Measurements from ENCODE around the gene TYMS. TPM values are rescaled to one million over a fixed set of nuclear protein-coding genes. Genes with fewer than 3 reads are reported as not detected.

The TYMS gene
- total and polyA plus RNA-seq, 2 donors (not counting 1 experiment from before 2014, with no cell fraction given), result 0.34 to 1.1 TPM

GRCh38 chr18:647304-647703 lies 10.1 kb upstream of the TYMS start:
- H3K36me3 ChIP-seq (replicated peaks in 1 of 2; ENCODE audit: control extremely low read depth in 1 of 2, control insufficient read depth in 1 of 2, extremely low read depth in 1 of 2, insufficient read depth in 2 of 2, low read length in 1 of 2), result no peaks in the 10 kb centered on the region
- no peak overlapping the region for H3K27ac ChIP-seq (ENCODE audit: low read length in 2 of 2)
- no peak for DNase-seq
- ATAC-seq (ENCODE audit: low read depth), result no peak
- no peaks in the 10 kb centered on the region for H3K9me3 ChIP-seq (ENCODE audit: control extremely low read depth in 1 of 3, control insufficient read depth in 2 of 3, insufficient read depth in 1 of 3, low read length in 2 of 3)
- no peaks in the 10 kb centered on the region for H3K9me3 Mint-ChIP-seq (ENCODE audit: insufficient read depth)
- TF ChIP-seq CTCF (IDR thresholded peaks at IDR 0.05), result no peak
- TF ChIP-seq EZH2 (IDR thresholded peaks at IDR 0.05; ENCODE audit: borderline replicate concordance, insufficient read depth, low read depth, low read length, poor library complexity, severe bottlenecking), result no peak
- no peak overlapping the region for H2AFZ ChIP-seq (ENCODE audit: insufficient read depth, low read depth, low read length, poor library complexity, severe bottlenecking)
- H3K4me1 ChIP-seq (ENCODE audit: control insufficient read depth in 2 of 2, insufficient read depth in 2 of 2, low read length in 2 of 2), result peaks cover 5 to 6% of the 10 kb centered on the region in 2 donors
- ChIA-PET CTCF (no interaction called here), POLR2A (no interaction called here)
- H3K4me3 ChIP-seq (ENCODE audit: control extremely low read depth in 1 of 5, extremely low read depth in 1 of 5, insufficient read depth in 1 of 5, low read depth in 2 of 5, low read length in 4 of 5), result no peak overlapping the region
- H3K4me2 ChIP-seq (replicated peaks; ENCODE audit: low read depth, low read length, poor library complexity, severe bottlenecking), result no peak overlapping the region
- intact Hi-C loops (cut with micrococcal nuclease), result no loop called here
- no peaks in the 10 kb centered on the region for H3K79me2 ChIP-seq (ENCODE audit: control insufficient read depth, insufficient read depth, low read length)
- peaks cover 5% of the 10 kb centered on the region for H3K4me1 Mint-ChIP-seq
- peaks cover 5% of the 10 kb centered on the region for H3K27me3 Mint-ChIP-seq
- H4K20me1 ChIP-seq (ENCODE audit: control insufficient read depth, insufficient read depth, low read length, poor library complexity, severe bottlenecking), result no peaks in the 10 kb centered on the region
- no peak overlapping the region for H3K4me3 Mint-ChIP-seq
- WGBS (ENCODE audit: insufficient coverage), result 43% methylated on average over 5 of the region's 5 CpGs
- H3K27ac Mint-ChIP-seq, result no peak overlapping the region
- H3K27me3 ChIP-seq (replicated peaks in 1 of 4; ENCODE audit: control extremely low read depth in 1 of 4, control insufficient read depth in 3 of 4, insufficient read depth in 4 of 4, low read length in 3 of 4), result no peaks in the 10 kb centered on the region
- H3K9ac ChIP-seq (ENCODE audit: low read length), result no peak overlapping the region

GRCh38 chr18:649341-649740 lies 8.1 kb upstream of the TYMS start:
- no peaks in the 10 kb centered on the region for H3K9me3 Mint-ChIP-seq (ENCODE audit: insufficient read depth)
- peaks cover 6% of the 10 kb centered on the region for H3K27me3 Mint-ChIP-seq
- H3K4me1 Mint-ChIP-seq, result peaks cover 5% of the 10 kb centered on the region
- H3K27ac Mint-ChIP-seq, result no peak overlapping the region
- no peak for ATAC-seq (ENCODE audit: low read depth)
- WGBS (ENCODE audit: insufficient coverage), result 100% methylated on average over 2 of the region's 5 CpGs
- no peak for DNase-seq
- CTCF ChIA-PET, result no interaction called here
- H3K36me3 ChIP-seq (replicated peaks in 1 of 2; ENCODE audit: control extremely low read depth in 1 of 2, control insufficient read depth in 1 of 2, extremely low read depth in 1 of 2, insufficient read depth in 2 of 2, low read length in 1 of 2), result no peaks in the 10 kb centered on the region
- no peaks in the 10 kb centered on the region for H3K27me3 ChIP-seq (replicated peaks in 1 of 4; ENCODE audit: control extremely low read depth in 1 of 4, control insufficient read depth in 3 of 4, insufficient read depth in 4 of 4, low read length in 3 of 4)
- intact Hi-C loops (cut with micrococcal nuclease), result no loop called here
- no peaks in the 10 kb centered on the region for H4K20me1 ChIP-seq (ENCODE audit: control insufficient read depth, insufficient read depth, low read length, poor library complexity, severe bottlenecking)
- H3K4me2 ChIP-seq (replicated peaks; ENCODE audit: low read depth, low read length, poor library complexity, severe bottlenecking), result no peak overlapping the region
- H3K4me1 ChIP-seq (ENCODE audit: control insufficient read depth in 2 of 2, insufficient read depth in 2 of 2, low read length in 2 of 2), result peaks cover 5 to 6% of the 10 kb centered on the region in 2 donors
- no peaks in the 10 kb centered on the region for H3K79me2 ChIP-seq (ENCODE audit: control insufficient read depth, insufficient read depth, low read length)
- no peaks in the 10 kb centered on the region for H3K9me3 ChIP-seq (ENCODE audit: control extremely low read depth in 1 of 3, control insufficient read depth in 2 of 3, insufficient read depth in 1 of 3, low read length in 2 of 3)
- no peak overlapping the region for H2AFZ ChIP-seq (ENCODE audit: insufficient read depth, low read depth, low read length, poor library complexity, severe bottlenecking)
- H3K27ac ChIP-seq (ENCODE audit: low read length in 2 of 2), result no peak overlapping the region
- POLR2A ChIA-PET, result interaction anchor here (0.7 kb wide), 1 partner anchor 9 kb away, joined by 5 read pairs; no protein-coding TSS in a partner anchor
- no peak overlapping the region for H3K4me3 Mint-ChIP-seq
- TF ChIP-seq CTCF (IDR thresholded peaks at IDR 0.05), result no peak
- TF ChIP-seq EZH2 (IDR thresholded peaks at IDR 0.05; ENCODE audit: borderline replicate concordance, insufficient read depth, low read depth, low read length, poor library complexity, severe bottlenecking), result no peak
- H3K4me3 ChIP-seq (ENCODE audit: control extremely low read depth in 1 of 5, extremely low read depth in 1 of 5, insufficient read depth in 1 of 5, low read depth in 2 of 5, low read length in 4 of 5), result no peak overlapping the region
- H3K9ac ChIP-seq (ENCODE audit: low read length), result no peak overlapping the region
